GM12873 (cell line): ENCODE measurements around the gene TMEM45A.
A peak's percentile ranks its signal among the peaks of the same experiment; 100 is the strongest.

Experiments
- CTCF ChIP-seq: IDR thresholded peaks from 2 replicates; pipeline ENCODE4 v1.5.1; 2012; ENCODE audit warnings: low read depth, mild to moderate bottlenecking, moderate library complexity, low read length, control low read depth; ENCODE audit not compliant: insufficient read depth; ENCODE audit errors: missing control alignments

Gene TMEM45A

GRCh38 chr3:100570811-100571210 is 78.4 kb downstream of the TMEM45A start:
- TF ChIP-seq CTCF: no peak

DNA sequence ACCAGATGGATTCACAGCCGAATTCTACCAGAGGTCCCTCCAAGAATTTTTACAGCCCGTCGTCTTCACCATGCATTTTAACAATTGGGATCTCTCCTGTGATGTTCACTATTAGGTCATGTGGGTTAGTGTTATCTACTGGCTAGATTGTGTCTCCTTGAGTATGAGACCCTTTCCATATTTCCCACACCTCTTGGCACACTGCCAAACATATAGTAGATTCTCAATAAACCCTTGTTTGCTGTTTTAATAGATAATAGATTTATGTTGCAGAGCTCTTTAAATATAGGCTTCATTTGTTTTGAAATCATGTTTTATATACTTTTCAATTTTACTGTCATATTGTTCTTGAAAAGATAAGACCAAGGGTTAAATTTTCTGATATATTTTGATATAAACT is 82.1 kb downstream of the TMEM45A start:
- TF ChIP-seq CTCF: no peak

- TF ChIP-seq CTCF: no peak
Measured at GRCh38 chr3:100575704-100576103, 83.3 kb downstream of the TMEM45A start.

GRCh38 chr3:100577382-100578008 is 85.1 kb downstream of the TMEM45A start:
- TF ChIP-seq CTCF: peak; percentile 6

- TF ChIP-seq CTCF: no peak
Measured at GRCh38 chr3:100578646-100579045, 86.2 kb downstream of the TMEM45A start.

DNA sequence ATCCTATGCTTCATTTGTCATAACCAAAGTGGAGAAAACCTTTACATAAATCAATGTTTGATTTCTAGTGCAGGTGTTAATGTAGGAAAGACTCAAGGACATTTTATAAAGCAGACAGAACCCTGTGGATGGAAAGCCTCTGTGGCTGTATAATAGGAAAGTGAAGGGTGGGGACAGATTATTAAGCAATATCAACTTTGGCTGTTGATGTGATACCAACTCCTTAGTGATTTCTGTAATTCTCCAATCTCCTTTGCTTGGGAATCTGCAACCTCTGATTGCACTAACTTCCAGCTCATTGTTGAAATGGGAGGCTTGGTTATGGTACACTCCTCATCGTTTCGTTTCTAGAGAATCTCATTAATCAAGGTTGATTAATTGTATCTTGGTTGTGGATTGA is 87.7 kb downstream of the TMEM45A start:
- no peak for TF ChIP-seq CTCF

GRCh38 chr3:100581650-100582049 is 89.2 kb downstream of the TMEM45A start:
- no peak for TF ChIP-seq CTCF
